ENCODE results near the gene B3GNT8. TPM values are rescaled to one million over a fixed set of nuclear protein-coding genes. Genes with fewer than 3 reads are reported as not detected.
"Not testable (repeated sequence)": the region's sequence is repeated elsewhere in the genome, so short reads cannot be mapped to it uniquely, and the experiment has no call there.

B3GNT8 gene
- total RNA-seq, 1 donor from 2014 or later: 15.9 TPM

- DNase-seq: no peak
- no peaks in the 10 kb centered on the region for H3K4me1 Mint-ChIP-seq (ENCODE audit: low read depth, unreplicated experiment)
- H3K27ac Mint-ChIP-seq (ENCODE audit: unreplicated experiment): no peak overlapping the region
- H3K9me3 Mint-ChIP-seq (ENCODE audit: unreplicated experiment): peaks cover 2% of the 10 kb centered on the region
- no peak for TF ChIP-seq CTCF (IDR thresholded peaks at IDR 0.05; ENCODE audit: partially characterized antibody, unreplicated experiment)
- no peak overlapping the region for H3K4me3 Mint-ChIP-seq (ENCODE audit: unreplicated experiment)
- peaks cover 3% of the 10 kb centered on the region for H3K27me3 Mint-ChIP-seq (ENCODE audit: unreplicated experiment)
- no peaks in the 10 kb centered on the region for H3K36me3 Mint-ChIP-seq (ENCODE audit: unreplicated experiment)
These were observed 16.7 kb downstream of the B3GNT8 start for GRCh38 chr19:41410336-41411054.

- DNase-seq: no peak
- H3K36me3 Mint-ChIP-seq (ENCODE audit: unreplicated experiment): no peaks in the 10 kb centered on the region
- peaks cover 1% of the 10 kb centered on the region for H3K27me3 Mint-ChIP-seq (ENCODE audit: unreplicated experiment)
- TF ChIP-seq CTCF (IDR thresholded peaks at IDR 0.05; ENCODE audit: partially characterized antibody, unreplicated experiment): no peak
- H3K4me3 Mint-ChIP-seq (ENCODE audit: unreplicated experiment): no peak overlapping the region
- peaks cover 2% of the 10 kb centered on the region for H3K9me3 Mint-ChIP-seq (ENCODE audit: unreplicated experiment)
- no peaks in the 10 kb centered on the region for H3K4me1 Mint-ChIP-seq (ENCODE audit: low read depth, unreplicated experiment)
- H3K27ac Mint-ChIP-seq (ENCODE audit: unreplicated experiment): no peak overlapping the region
These were observed 17.9 kb downstream of the B3GNT8 start for GRCh38 chr19:41409288-41409687.

- not testable (repeated sequence) for H3K4me3 Mint-ChIP-seq (ENCODE audit: unreplicated experiment); H3K36me3 Mint-ChIP-seq (ENCODE audit: unreplicated experiment); H3K27me3 Mint-ChIP-seq (ENCODE audit: unreplicated experiment); H3K4me1 Mint-ChIP-seq (ENCODE audit: low read depth, unreplicated experiment); H3K9me3 Mint-ChIP-seq (ENCODE audit: unreplicated experiment); H3K27ac Mint-ChIP-seq (ENCODE audit: unreplicated experiment); DNase-seq
These were observed 18.3 kb downstream of the B3GNT8 start for GRCh38 chr19:41408846-41409245.

DNA sequence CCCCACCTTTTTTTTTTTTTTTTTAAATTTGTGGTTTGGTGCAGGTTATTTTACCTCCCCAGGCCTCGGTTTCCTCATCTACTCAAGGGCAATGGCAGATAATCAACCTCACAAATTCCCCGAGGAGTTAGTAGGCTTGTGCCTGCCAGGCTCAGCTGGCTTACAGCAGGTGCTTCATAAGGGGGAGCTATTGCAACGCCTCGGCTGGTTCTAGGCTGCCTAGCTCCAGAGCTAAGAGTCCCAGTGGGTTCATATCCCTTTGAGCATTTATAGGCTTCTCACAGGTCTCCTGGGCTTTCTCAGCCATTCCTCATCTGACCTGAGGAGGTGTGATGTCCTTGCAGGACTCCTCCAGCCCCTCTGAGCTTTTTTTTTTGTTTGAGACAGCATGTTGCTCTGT, 18.9 kb downstream of the B3GNT8 start:
- no peak for DNase-seq
- H3K36me3 Mint-ChIP-seq (ENCODE audit: unreplicated experiment): no peaks in the 10 kb centered on the region

GRCh38 chr19:41407271-41407670, 19.9 kb downstream of the B3GNT8 start:
- peak overlapping the region; percentile 84 for H3K27ac Mint-ChIP-seq (ENCODE audit: unreplicated experiment)
- TF ChIP-seq CTCF (IDR thresholded peaks at IDR 0.05; ENCODE audit: partially characterized antibody, unreplicated experiment): no peak
- no peaks in the 10 kb centered on the region for H3K27me3 Mint-ChIP-seq (ENCODE audit: unreplicated experiment)
- H3K4me1 Mint-ChIP-seq (ENCODE audit: low read depth, unreplicated experiment): no peaks in the 10 kb centered on the region
- H3K36me3 Mint-ChIP-seq (ENCODE audit: unreplicated experiment): no peaks in the 10 kb centered on the region
- no peak for DNase-seq
- no peaks in the 10 kb centered on the region for H3K9me3 Mint-ChIP-seq (ENCODE audit: unreplicated experiment)
- H3K4me3 Mint-ChIP-seq (ENCODE audit: unreplicated experiment): no peak overlapping the region

More for the DNA sequence above, 18.9 kb downstream of the B3GNT8 start:
- no peak for TF ChIP-seq CTCF (IDR thresholded peaks at IDR 0.05; ENCODE audit: partially characterized antibody, unreplicated experiment)
- Mint-ChIP-seq H3K9me3 (ENCODE audit: unreplicated experiment) (peaks cover under 1% of the 10 kb centered on the region), H3K4me1 (ENCODE audit: low read depth, unreplicated experiment) (no peaks in the 10 kb centered on the region), H3K4me3 (ENCODE audit: unreplicated experiment) (no peak overlapping the region), H3K27me3 (ENCODE audit: unreplicated experiment) (no peaks in the 10 kb centered on the region), H3K27ac (ENCODE audit: unreplicated experiment) (no peak overlapping the region)
